Duodenal mucosa (tissue), 2 donors: ENCODE data around the gene AIG1.

ENCODE experiments used
- H3K27ac ChIP-seq: one replicate; pipeline ENCODE4 v1.7.0; 2013; ENCODE audit warnings: low read depth, low read length
- H3K27me3 ChIP-seq, 2 donors: one replicate each; pipeline ENCODE4 v1.7.0; 2013; ENCODE audit warnings: low read length in 2 of 2, control low read depth in 1 of 2; ENCODE audit not compliant: insufficient read depth in 2 of 2, control insufficient read depth in 1 of 2
- H3K36me3 ChIP-seq, 2 donors: one replicate each; pipeline ENCODE4 v1.7.0; 2013; ENCODE audit warnings: low read length in 2 of 2, control low read depth in 1 of 2; ENCODE audit not compliant: insufficient read depth in 2 of 2, control insufficient read depth in 1 of 2
- H3K4me1 ChIP-seq, 2 donors: one replicate each; pipeline ENCODE4 v1.7.0; 2013; ENCODE audit warnings: low read length in 2 of 2, control low read depth in 1 of 2; ENCODE audit not compliant: insufficient read depth in 2 of 2, control insufficient read depth in 1 of 2
- H3K4me3 ChIP-seq, 2 donors: one replicate each; pipeline ENCODE4 v1.7.0; 2013; ENCODE audit warnings: low read length in 2 of 2, low read depth in 1 of 2
- H3K9ac ChIP-seq, 2 donors: one replicate each; pipeline ENCODE4 v1.7.0; 2013; ENCODE audit warnings: low read length in 2 of 2, low read depth in 1 of 2
- H3K9me3 ChIP-seq, 2 donors: one replicate each; pipeline ENCODE4 v1.7.0; 2013; ENCODE audit warnings: low read length in 2 of 2, control low read depth in 1 of 2; ENCODE audit not compliant: control insufficient read depth in 1 of 2

AIG1 gene

DNA sequence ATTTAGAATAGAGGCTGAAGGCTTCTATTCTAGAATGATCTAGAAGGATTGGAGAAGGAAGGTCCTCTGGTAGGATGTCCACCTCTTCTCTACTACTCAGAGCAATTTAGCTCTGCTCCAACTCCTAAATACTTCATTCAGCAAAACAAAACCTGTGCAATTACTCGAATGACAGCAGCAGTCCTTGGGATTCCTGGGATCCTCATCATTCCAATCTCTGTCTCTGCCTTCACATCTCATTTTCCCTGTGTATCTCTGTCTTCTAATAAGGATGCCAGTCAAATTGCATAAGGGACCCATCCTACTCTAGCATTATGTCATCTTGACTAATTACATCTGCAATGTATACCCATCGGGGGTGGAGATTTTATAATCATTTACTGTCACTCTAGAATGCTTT, 5.5 kb upstream of the AIG1 start:
- no peak overlapping the region for H3K4me3 ChIP-seq
- H3K27ac ChIP-seq = no peak overlapping the region
- no peaks in the 10 kb centered on the region for H3K4me1 ChIP-seq
- H3K9me3 ChIP-seq = no peaks in the 10 kb centered on the region
- no peaks in the 10 kb centered on the region for H3K36me3 ChIP-seq
- no peaks in the 10 kb centered on the region for H3K27me3 ChIP-seq
- H3K9ac ChIP-seq = no peak overlapping the region

DNA sequence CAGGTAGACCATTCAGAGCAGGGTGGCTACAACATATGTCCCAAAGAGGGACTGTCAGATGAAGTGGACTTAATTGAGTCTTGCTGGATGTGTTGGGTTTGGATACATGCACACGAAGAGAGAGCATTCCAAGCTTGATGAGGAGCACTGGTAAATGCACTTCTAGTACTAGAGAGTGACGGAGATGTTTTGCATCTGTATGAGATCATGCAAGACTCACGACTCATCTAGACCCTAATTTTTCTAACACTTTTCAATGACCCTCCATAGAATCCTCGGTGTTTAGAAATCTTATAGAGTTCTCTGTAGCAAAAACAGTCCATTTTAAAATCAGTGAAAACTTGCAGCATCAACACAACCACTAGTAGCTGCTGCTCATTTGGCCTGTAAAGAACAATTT, 4.8 kb upstream of the AIG1 start:
- Histone ChIP-seq H3K27ac (no peak overlapping the region), H3K36me3 (no peaks in the 10 kb centered on the region), H3K27me3 (no peaks in the 10 kb centered on the region), H3K9me3 (no peaks in the 10 kb centered on the region), H3K4me1 (no peaks in the 10 kb centered on the region), H3K4me3 (no peak overlapping the region), H3K9ac (no peak overlapping the region)

DNA sequence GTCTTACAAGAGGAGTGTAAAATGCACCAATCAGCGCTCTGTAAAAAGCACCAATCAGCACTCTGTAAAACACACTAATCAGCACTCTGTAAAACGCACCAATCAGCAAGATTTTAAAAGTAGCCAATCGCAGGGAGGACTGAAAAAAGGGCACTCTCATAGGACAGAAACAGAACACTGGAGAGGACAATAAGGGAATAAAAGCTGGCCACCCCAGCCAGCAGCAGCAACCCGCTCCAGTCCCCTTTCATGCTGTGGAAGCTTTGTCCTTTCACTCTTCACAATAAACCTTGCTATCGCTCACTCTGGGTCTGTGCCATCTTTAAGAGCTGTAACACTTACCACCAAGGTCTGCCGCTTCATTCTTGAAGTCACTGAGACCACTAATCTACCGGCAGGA, 1.7 kb upstream of the AIG1 start:
- Histone ChIP-seq H3K9ac (no peak overlapping the region), H3K4me1 (peaks cover 26 to 27% of the 10 kb centered on the region in 2 donors), H3K36me3 (no peaks in the 10 kb centered on the region), H3K27me3 (no peaks in the 10 kb centered on the region), H3K9me3 (no peaks in the 10 kb centered on the region), H3K27ac (no peak overlapping the region), H3K4me3 (no peak overlapping the region)

- peak overlapping the region; percentile 94 for H3K27ac ChIP-seq
- H3K27me3 ChIP-seq = no peaks in the 10 kb centered on the region
- H3K36me3 ChIP-seq = no peaks in the 10 kb centered on the region
- H3K4me1 ChIP-seq = peaks cover 29 to 32% of the 10 kb centered on the region in 2 donors
- no peaks in the 10 kb centered on the region for H3K9me3 ChIP-seq
- peak overlapping the region; percentile 88 to 91 for H3K9ac ChIP-seq
- H3K4me3 ChIP-seq = peak overlapping the region; percentile 81 to 91
These were observed 881 bp upstream of the AIG1 start for GRCh38 chr6:143059663-143060353.

DNA sequence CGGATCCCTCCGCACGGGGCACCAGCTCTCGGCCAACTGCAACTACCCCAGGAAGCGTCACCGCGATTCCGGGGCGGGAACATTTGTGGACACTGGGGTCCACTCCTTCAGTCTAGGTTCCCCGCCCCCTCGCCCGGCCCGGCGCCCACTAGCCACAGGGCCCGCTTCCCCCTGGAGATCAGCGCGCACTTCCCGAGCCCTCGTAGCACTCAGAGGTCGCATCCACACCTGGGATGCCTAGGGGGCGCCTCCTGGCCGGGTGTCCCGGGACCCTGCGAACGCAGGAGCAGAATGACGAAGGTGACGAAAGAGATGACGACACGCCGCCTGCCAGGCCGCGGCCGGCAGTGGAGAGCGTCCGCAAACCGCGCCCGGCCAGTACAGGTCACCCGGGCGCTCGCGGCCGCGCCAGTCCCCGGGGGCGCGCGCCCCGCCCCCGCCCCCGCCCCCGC, 309 bp upstream of the AIG1 start:
- no peaks in the 10 kb centered on the region for H3K9me3 ChIP-seq
- peaks cover 29 to 38% of the 10 kb centered on the region in 2 donors for H3K4me1 ChIP-seq
- peak overlapping the region; percentile 94 for H3K27ac ChIP-seq

GRCh38 chr6:143061597-143062385, 1.1 kb downstream of the AIG1 start:
- no peak overlapping the region for H3K27ac ChIP-seq
- H3K9ac ChIP-seq = peak overlapping the region; percentile 86 to 91
- no peaks in the 10 kb centered on the region for H3K36me3 ChIP-seq
- H3K4me1 ChIP-seq = peaks cover 29 to 39% of the 10 kb centered on the region in 2 donors
- no peaks in the 10 kb centered on the region for H3K27me3 ChIP-seq
- peak overlapping the region; percentile 76 to 91 for H3K4me3 ChIP-seq
- H3K9me3 ChIP-seq = no peaks in the 10 kb centered on the region

More for the DNA sequence above, 309 bp upstream of the AIG1 start:
- no peaks in the 10 kb centered on the region for H3K36me3 ChIP-seq
- H3K9ac ChIP-seq = peak overlapping the region; percentile 88 to 91
- peak overlapping the region; percentile 81 to 91 for H3K4me3 ChIP-seq
- H3K27me3 ChIP-seq = no peaks in the 10 kb centered on the region

DNA sequence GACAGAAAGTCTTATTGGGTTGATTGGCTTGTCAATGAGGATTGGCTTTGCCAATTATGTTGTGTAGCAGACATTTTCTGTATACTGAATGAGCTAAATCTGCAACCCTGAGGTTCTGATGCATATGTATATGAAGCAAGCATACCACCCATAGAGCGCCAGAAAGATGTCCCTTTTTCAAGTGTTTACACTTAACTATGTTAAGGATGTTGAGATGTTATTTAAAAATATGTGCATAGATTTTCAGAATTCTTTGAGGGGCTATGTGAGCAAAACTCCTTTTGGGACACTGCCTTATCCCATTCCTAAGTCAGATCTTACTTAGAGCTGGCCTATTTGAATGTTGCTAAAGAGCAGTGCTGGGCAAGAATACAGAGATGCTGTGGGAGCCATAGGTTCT, 1.9 kb downstream of the AIG1 start:
- Histone ChIP-seq H3K4me3 (no peak overlapping the region), H3K9me3 (no peaks in the 10 kb centered on the region), H3K27me3 (no peaks in the 10 kb centered on the region), H3K4me1 (peaks cover 29 to 39% of the 10 kb centered on the region in 2 donors), H3K27ac (no peak overlapping the region), H3K9ac (no peak overlapping the region), H3K36me3 (no peaks in the 10 kb centered on the region)

DNA sequence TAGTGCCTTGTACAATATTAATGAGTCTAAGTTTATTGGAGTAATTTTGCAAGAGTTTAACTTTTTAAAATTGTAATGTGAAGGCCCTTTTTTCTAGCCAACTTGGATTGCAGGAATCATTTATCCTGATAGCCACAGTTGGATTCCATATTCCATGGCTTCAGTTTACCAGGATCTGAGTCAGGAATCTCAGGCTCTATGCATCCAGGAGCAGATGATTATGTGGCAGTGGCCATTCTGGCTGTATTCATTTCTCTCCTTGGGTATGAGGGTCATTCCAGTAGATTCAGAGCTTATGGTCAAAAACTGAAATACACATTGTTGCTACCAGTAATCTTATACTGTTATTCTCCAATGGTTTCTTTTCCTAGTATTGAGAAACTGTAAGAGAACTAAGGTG, 2.9 kb downstream of the AIG1 start:
- H3K4me3 ChIP-seq = no peak overlapping the region
- no peaks in the 10 kb centered on the region for H3K36me3 ChIP-seq
- H3K9ac ChIP-seq = no peak overlapping the region
- no peaks in the 10 kb centered on the region for H3K27me3 ChIP-seq
- H3K4me1 ChIP-seq = peaks cover 29 to 39% of the 10 kb centered on the region in 2 donors
- no peaks in the 10 kb centered on the region for H3K9me3 ChIP-seq
- no peak overlapping the region for H3K27ac ChIP-seq

GRCh38 chr6:143064271-143064670, 3.6 kb downstream of the AIG1 start:
- peaks cover 29 to 39% of the 10 kb centered on the region in 2 donors for H3K4me1 ChIP-seq
- no peak overlapping the region for H3K9ac ChIP-seq
- H3K27ac ChIP-seq = no peak overlapping the region
- H3K9me3 ChIP-seq = no peaks in the 10 kb centered on the region
- H3K36me3 ChIP-seq = no peaks in the 10 kb centered on the region
- H3K4me3 ChIP-seq = no peak overlapping the region
- no peaks in the 10 kb centered on the region for H3K27me3 ChIP-seq

DNA sequence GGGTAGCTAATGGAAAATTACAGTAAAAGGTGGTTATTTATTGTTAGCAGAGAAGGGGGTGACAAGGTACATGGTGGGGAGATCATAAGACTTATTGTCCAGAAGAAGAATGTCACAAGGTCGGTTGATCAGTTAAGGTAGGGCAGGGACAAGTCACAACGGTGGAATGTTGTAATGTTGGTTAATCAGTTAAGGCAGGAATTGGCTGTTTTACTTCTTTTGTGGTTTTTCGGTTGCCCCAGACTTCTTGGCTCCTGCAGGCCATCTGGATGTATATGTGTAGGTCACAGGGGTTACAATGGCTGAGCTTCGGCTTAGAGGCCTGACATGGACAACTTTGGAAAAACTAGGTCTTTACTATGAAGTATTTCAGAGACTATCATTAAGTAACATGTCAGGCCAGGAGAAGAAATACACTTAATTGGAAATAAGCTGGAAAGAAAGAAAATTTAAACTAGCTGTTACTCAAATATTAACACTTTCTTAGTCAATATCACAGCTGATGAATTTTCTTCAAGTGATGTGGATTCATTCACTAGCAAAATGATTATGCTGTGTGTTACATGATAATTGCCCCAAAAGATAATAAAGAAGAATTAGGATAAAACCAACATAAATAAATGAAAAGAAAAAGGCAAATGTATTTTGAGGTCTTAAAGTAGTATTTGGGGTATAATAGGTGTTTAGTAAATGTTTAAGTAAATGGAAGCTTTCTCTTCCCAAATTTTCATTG, 4.4 kb downstream of the AIG1 start:
- Histone ChIP-seq H3K36me3 (no peaks in the 10 kb centered on the region), H3K9me3 (no peaks in the 10 kb centered on the region), H3K9ac (no peak overlapping the region), H3K4me1 (peaks cover 29 to 39% of the 10 kb centered on the region in 2 donors), H3K27me3 (no peaks in the 10 kb centered on the region), H3K4me3 (no peak overlapping the region), H3K27ac (no peak overlapping the region)
